Measurements from ENCODE around the gene KCNAB1. TPM values are rescaled to one million over a fixed set of nuclear protein-coding genes. Genes with fewer than 3 reads are reported as not detected.

Gene KCNAB1
- total RNA-seq, 1 donor from 2014 or later: 2.1 TPM

- Mint-ChIP-seq H3K4me1 (ENCODE audit: low read depth) (no peaks in the 10 kb centered on the region), H3K36me3 (ENCODE audit: insufficient read depth) (no peaks in the 10 kb centered on the region), H3K9me3 (ENCODE audit: low read depth) (peaks cover 4% of the 10 kb centered on the region), H3K27ac (no peak overlapping the region), H3K27me3 (peaks cover 22% of the 10 kb centered on the region), H3K4me3 (ENCODE audit: low read depth) (no peak overlapping the region)
- no peak for TF ChIP-seq CTCF (IDR thresholded peaks at IDR 0.05; ENCODE audit: unreplicated experiment)
- no peak for DNase-seq (ENCODE audit: low spot score, unreplicated experiment)
Measured at GRCh38 chr3:156201411-156202405, 81.3 kb downstream of the KCNAB1 start.

DNA sequence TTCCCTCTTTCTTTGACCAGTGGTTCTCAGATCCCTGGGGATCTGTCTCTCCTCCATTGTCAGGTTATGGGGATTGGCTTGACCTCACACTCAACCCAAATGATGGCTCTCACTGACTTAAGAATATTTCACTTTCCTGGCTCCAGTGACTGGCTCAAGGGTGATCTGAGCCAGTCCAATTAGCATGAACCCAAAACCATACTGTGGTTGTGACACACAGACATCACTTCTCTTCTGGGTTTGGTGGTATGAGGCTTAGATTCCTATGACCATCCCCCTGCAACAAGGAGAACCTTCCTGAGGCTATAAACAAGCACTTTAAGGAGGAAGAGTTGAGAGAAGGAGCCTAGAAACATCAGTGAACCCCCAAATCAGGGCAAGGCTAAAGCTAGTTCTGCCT is 85.8 kb downstream of the KCNAB1 start:
- Mint-ChIP-seq H3K9me3 (ENCODE audit: low read depth) (no peaks in the 10 kb centered on the region), H3K27me3 (peaks cover 44% of the 10 kb centered on the region), H3K4me1 (ENCODE audit: low read depth) (peaks cover 18% of the 10 kb centered on the region), H3K36me3 (ENCODE audit: insufficient read depth) (no peaks in the 10 kb centered on the region), H3K4me3 (ENCODE audit: low read depth) (no peak overlapping the region), H3K27ac (no peak overlapping the region)
- no peak for TF ChIP-seq CTCF (IDR thresholded peaks at IDR 0.05; ENCODE audit: unreplicated experiment)
- DNase-seq (ENCODE audit: low spot score, unreplicated experiment): no peak

- DNase-seq (ENCODE audit: low spot score, unreplicated experiment): no peak
- Mint-ChIP-seq H3K36me3 (ENCODE audit: insufficient read depth) (no peaks in the 10 kb centered on the region), H3K4me3 (ENCODE audit: low read depth) (no peak overlapping the region), H3K27ac (no peak overlapping the region), H3K27me3 (peaks cover 54% of the 10 kb centered on the region), H3K9me3 (ENCODE audit: low read depth) (no peaks in the 10 kb centered on the region), H3K4me1 (ENCODE audit: low read depth) (peaks cover 18% of the 10 kb centered on the region)
- TF ChIP-seq CTCF (IDR thresholded peaks at IDR 0.05; ENCODE audit: unreplicated experiment): no peak
Measured at GRCh38 chr3:156207802-156208685, 87.7 kb downstream of the KCNAB1 start.

- peaks cover 51% of the 10 kb centered on the region for H3K27me3 Mint-ChIP-seq
- no peak overlapping the region for H3K4me3 Mint-ChIP-seq (ENCODE audit: low read depth)
- H3K36me3 Mint-ChIP-seq (ENCODE audit: insufficient read depth): no peaks in the 10 kb centered on the region
- H3K9me3 Mint-ChIP-seq (ENCODE audit: low read depth): no peaks in the 10 kb centered on the region
- no peak for DNase-seq (ENCODE audit: low spot score, unreplicated experiment)
- peaks cover 18% of the 10 kb centered on the region for H3K4me1 Mint-ChIP-seq (ENCODE audit: low read depth)
- H3K27ac Mint-ChIP-seq: peak overlapping the region; percentile 3
- no peak for TF ChIP-seq CTCF (IDR thresholded peaks at IDR 0.05; ENCODE audit: unreplicated experiment)
Measured at GRCh38 chr3:156209631-156210335, 89.4 kb downstream of the KCNAB1 start.

Measured in progenitor cell of endocrine pancreas (in vitro differentiated cells).